SU-DHL-6 (cell line): Measurements from ENCODE around the gene ATP6V0E2.
"Not testable (repeated sequence)": the region's sequence is repeated elsewhere in the genome, so short reads cannot be mapped to it uniquely, and the experiment has no call there.

ENCODE experiments used
- CTCF ChIP-seq: fragments of 200-600 bp; sonication (generic); IDR thresholded peaks from one replicate; pipeline ENCODE4 v1.5.1; 2017; ENCODE audit warnings: antibody characterized with exemption, mild to moderate bottlenecking, low read length, moderate library complexity; ENCODE audit not compliant: insufficient read depth, poor library complexity, severe bottlenecking
- EZH2phosphoT487 ChIP-seq: fragments of 200-600 bp; sonication (generic), shearing (Covaris generic); conservative IDR thresholded peaks from 2 replicates; pipeline ENCODE4 v1.6.1; 2018; ENCODE audit warnings: mild to moderate bottlenecking, antibody characterized with exemption, low read length, moderate library complexity, mixed read lengths

- TF ChIP-seq CTCF, EZH2phosphoT487: not testable (repeated sequence)
Measured at GRCh38 chr7:149830527-149830926, 43.2 kb upstream of the ATP6V0E2 start.
